GM12872 (cell line): Measurements from ENCODE around the gene ISLR.

Experiments
- TF ChIP-seq, protein P1 (sequence below): IDR thresholded peaks from 3 replicates; pipeline ENCODE4 v1.5.1; 2011; ENCODE audit warnings: low read depth, mild to moderate bottlenecking, low read length, moderate library complexity; ENCODE audit not compliant: insufficient read depth

Gene ISLR

DNA sequence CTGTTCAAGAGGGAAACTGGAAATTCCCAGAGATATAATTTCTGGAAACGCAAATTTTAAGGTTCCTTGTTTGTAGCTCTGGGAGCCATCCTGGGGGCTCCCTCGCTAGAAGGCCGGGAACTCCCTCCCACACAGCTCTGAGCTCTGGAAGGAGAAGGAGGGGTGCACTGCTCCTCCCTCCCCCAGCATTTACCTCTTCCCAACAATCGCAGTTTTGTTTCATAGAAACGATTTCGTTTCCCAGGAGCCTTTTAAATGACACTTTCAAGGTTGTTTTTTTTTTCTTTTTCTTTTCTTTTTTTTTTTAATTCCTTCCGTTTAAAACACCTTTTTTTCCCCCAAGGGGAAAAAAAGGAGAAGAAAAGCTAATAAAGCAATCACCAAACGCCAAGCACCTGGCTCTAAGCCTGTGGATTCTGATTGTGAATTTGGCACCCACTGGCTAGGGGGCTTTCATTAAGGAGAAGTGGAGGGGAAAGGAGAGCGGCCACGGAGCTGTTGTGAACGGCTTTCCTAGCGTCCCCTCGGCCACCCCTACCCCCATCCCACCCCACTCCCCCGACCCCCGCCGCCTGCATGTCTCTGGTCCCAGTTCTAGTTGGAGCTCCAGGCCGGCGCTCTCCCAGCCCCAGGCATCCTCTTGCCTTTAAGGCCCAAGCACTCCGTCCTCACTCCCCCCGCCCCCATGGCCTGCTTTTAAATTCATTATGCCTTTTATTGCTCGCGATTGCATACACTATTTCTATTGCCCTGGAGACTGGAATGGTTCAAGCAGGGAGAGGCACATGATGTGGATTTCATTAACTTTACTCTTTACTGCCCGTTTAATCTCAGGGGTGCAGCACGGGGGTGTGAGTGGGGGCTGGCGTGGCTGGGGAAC is 49.0 kb downstream of the ISLR start:
- TF ChIP-seq, protein P1, sequence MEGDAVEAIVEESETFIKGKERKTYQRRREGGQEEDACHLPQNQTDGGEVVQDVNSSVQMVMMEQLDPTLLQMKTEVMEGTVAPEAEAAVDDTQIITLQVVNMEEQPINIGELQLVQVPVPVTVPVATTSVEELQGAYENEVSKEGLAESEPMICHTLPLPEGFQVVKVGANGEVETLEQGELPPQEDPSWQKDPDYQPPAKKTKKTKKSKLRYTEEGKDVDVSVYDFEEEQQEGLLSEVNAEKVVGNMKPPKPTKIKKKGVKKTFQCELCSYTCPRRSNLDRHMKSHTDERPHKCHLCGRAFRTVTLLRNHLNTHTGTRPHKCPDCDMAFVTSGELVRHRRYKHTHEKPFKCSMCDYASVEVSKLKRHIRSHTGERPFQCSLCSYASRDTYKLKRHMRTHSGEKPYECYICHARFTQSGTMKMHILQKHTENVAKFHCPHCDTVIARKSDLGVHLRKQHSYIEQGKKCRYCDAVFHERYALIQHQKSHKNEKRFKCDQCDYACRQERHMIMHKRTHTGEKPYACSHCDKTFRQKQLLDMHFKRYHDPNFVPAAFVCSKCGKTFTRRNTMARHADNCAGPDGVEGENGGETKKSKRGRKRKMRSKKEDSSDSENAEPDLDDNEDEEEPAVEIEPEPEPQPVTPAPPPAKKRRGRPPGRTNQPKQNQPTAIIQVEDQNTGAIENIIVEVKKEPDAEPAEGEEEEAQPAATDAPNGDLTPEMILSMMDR: no peak

DNA sequence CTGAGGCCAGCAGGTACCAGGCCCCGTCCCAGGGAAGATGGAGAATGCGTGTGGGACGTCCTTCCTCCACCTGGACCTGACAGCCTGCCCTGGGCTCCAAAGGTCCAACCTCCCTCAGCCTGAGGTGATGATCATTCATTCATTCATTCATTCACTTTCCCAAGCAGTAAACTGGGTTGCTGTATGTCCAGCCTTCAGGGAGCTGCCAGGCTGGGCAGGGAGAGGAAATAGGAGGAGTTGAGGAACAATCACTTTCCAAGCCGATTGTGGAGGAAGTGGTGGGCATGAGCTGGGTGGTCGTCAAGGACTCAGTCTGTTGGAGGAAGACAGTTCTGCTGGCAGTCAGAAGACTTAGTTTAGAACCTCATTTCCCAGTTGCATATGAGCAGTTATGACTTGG is 52.4 kb downstream of the ISLR start:
- TF ChIP-seq, protein P1: no peak
